ENCODE results near the gene SSR4.

Gene SSR4

DNA sequence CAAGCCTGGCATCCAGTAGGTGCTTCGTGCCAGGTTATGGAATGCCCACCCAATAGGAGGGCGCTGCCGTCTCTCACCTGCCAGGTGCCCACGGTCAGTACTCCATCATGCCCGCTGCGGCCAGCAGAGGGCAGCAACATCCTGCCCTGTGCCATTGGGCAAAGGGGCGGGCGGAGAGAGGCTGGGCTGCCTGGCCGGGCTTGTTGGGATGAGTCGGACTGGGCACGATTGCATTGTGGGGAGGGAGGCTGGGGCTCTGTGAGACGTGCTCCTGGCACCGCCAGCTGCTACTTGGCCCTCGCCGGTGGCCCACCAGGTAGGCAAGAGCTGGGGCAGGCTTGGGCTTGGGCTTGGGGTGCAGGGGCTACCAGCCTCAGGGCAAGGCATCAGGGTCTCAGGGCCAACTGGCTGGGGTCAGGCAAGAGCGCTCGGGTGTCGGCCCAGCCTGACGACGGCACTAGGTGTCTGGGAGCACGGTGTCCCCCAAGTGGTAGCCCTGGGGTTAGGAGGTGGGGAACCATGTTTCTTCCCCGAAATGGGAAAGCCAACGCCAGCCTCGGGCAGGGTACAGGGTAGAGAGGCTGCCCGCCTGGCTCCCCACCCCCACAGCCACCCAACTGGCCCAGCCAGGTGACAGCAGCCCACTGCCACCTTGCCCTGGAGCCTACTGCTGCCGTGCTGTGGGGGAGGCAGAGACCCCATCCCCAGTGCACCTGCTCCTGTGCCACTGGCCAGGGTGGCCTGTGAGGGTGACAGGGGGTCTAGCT is 30.3 kb upstream of the SSR4 start, which contains the start of gene PLXNB3:
TSS of gene PLXNB3 (plus strand) at position 261 of the 767 bp plus-strand sequence. CDS start 1,287 bp downstream, outside the sequence.
- Histone ChIP-seq H3K4me1 (ENCODE audit: insufficient read depth, poor library complexity, severe bottlenecking) (no peaks in the 10 kb centered on the region), H3K36me3 (ENCODE audit: low read depth) (no peaks in the 10 kb centered on the region), H3K27me3 (ENCODE audit: insufficient read depth, poor library complexity, severe bottlenecking) (no peaks in the 10 kb centered on the region), H3K27ac (ENCODE audit: poor library complexity, severe bottlenecking) (peak within 1 kb of the TSS; percentile 75), H3K9me3 (ENCODE audit: severe bottlenecking) (no peaks in the 10 kb centered on the region), H3K4me3 (ENCODE audit: severe bottlenecking) (peak within 1 kb of the TSS; percentile 31)
- TF ChIP-seq, protein P1, sequence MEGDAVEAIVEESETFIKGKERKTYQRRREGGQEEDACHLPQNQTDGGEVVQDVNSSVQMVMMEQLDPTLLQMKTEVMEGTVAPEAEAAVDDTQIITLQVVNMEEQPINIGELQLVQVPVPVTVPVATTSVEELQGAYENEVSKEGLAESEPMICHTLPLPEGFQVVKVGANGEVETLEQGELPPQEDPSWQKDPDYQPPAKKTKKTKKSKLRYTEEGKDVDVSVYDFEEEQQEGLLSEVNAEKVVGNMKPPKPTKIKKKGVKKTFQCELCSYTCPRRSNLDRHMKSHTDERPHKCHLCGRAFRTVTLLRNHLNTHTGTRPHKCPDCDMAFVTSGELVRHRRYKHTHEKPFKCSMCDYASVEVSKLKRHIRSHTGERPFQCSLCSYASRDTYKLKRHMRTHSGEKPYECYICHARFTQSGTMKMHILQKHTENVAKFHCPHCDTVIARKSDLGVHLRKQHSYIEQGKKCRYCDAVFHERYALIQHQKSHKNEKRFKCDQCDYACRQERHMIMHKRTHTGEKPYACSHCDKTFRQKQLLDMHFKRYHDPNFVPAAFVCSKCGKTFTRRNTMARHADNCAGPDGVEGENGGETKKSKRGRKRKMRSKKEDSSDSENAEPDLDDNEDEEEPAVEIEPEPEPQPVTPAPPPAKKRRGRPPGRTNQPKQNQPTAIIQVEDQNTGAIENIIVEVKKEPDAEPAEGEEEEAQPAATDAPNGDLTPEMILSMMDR (IDR thresholded peaks at IDR 0.05; ENCODE audit: poor library complexity, severe bottlenecking) = peak; percentile 82
- peak; percentile 83 for ATAC-seq (ENCODE audit: low read depth)
- peak; percentile 87 for DNase-seq (ENCODE audit: low spot score)

GRCh38 chrX:153764786-153765137 is 29.7 kb upstream of the SSR4 start:
- ATAC-seq (ENCODE audit: low read depth) (no peak), DNase-seq (ENCODE audit: low spot score) (no peak)
- Histone ChIP-seq H3K9me3 (ENCODE audit: severe bottlenecking) (no peaks in the 10 kb centered on the region), H3K27ac (ENCODE audit: poor library complexity, severe bottlenecking) (peak overlapping the region; percentile 75), H3K4me1 (ENCODE audit: insufficient read depth, poor library complexity, severe bottlenecking) (no peaks in the 10 kb centered on the region), H3K36me3 (ENCODE audit: low read depth) (no peaks in the 10 kb centered on the region), H3K27me3 (ENCODE audit: insufficient read depth, poor library complexity, severe bottlenecking) (no peaks in the 10 kb centered on the region), H3K4me3 (ENCODE audit: severe bottlenecking) (peak overlapping the region; percentile 31)
- TF ChIP-seq, protein P1 (IDR thresholded peaks at IDR 0.05; ENCODE audit: poor library complexity, severe bottlenecking) = no peak

DNA sequence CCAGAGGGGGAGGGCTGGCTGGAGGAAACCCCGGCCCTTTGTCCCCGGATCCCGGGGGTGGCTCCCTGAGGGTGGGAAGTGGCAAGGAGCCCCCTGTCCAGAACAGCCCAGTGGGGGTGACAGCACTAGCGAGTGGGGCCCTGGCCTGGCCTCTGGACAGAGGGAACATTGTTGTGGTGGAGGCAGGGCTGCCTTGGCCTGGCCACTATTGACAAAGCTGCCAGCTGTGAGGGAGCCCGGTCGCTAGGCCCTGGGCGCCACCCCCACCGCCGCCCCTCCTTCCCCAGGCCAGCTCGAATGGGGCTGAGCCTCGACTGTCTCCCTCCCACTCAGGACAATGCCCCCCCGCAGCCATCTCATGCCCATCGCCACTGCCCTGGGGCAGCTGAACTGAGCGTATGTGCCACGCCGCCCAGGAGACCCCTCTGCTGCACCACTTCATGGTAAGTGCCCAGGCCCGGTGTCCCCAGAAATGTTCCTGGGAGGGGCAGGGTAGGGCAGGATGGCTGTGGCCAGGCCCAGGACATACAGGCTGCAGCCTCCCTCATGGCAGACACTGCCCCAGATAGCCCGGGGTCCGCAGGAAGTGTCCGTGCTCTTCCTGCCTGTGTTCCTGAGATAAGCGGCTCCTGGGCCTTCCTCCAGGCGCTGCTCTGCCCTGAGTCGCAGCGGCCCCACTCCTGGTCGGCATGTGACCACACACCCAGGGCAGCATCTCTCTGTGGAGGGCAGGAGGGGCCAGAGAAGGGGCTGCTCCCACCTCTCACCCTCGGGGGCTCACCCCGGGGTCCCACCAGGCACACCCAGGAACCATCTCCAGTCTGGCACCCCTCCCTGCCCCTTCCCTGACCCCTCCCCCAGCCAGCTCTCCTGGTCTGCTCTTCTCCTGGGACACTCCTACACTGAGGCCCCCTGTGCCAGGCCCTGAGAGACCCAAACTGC is 29.1 kb upstream of the SSR4 start:
- peak overlapping the region; percentile 31 for H3K4me3 ChIP-seq (ENCODE audit: severe bottlenecking)
- TF ChIP-seq, protein P1 (IDR thresholded peaks at IDR 0.05; ENCODE audit: poor library complexity, severe bottlenecking) = no peak
- no peaks in the 10 kb centered on the region for H3K9me3 ChIP-seq (ENCODE audit: severe bottlenecking)
- H3K27me3 ChIP-seq (ENCODE audit: insufficient read depth, poor library complexity, severe bottlenecking) = no peaks in the 10 kb centered on the region
- H3K36me3 ChIP-seq (ENCODE audit: low read depth) = no peaks in the 10 kb centered on the region
- DNase-seq (ENCODE audit: low spot score) = peak; percentile 33
- ATAC-seq (ENCODE audit: low read depth) = peak; percentile 23
- H3K4me1 ChIP-seq (ENCODE audit: insufficient read depth, poor library complexity, severe bottlenecking) = no peaks in the 10 kb centered on the region
- H3K27ac ChIP-seq (ENCODE audit: poor library complexity, severe bottlenecking) = peak overlapping the region; percentile 75

DNA sequence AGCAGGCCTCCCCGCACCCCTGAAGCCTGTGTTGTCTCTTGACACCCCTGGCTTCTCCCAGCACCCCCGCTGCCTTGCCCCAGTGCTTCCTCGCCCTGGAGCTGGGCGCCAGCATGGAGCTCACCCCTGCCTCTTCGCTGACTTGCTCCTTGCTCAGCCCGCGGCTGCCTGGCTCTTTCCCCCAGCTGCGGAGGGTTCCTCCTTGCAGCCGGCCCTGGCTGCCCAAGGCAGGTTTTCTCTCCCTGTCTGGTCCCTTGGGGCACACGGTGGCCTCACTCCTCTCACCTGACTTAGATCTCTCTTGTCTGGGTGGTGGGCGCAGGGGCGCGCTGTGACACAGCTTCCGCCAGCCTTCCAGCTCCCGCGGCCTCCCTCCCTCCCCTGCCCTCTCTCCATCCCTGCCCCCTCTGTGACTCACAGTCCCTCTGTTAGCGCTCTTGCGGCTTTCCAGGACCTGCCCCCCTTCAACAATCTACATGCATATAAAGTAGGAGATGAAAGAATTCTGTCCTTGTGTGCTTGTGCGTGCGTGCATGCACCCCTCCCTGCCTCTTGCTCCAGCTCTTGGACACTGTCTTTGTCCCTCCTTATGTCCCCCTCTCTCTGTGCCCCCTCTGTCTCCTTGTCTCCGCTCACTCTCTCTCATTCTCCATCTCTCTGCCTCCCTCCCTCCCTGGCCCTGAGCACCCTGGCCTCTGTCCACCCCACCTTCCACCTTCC is 28.2 kb upstream of the SSR4 start:
- peak overlapping the region; percentile 31 for H3K4me3 ChIP-seq (ENCODE audit: severe bottlenecking)
- H3K4me1 ChIP-seq (ENCODE audit: insufficient read depth, poor library complexity, severe bottlenecking) = no peaks in the 10 kb centered on the region
- H3K9me3 ChIP-seq (ENCODE audit: severe bottlenecking) = no peaks in the 10 kb centered on the region
- peak; percentile 71 for ATAC-seq (ENCODE audit: low read depth)
- TF ChIP-seq, protein P1 (IDR thresholded peaks at IDR 0.05; ENCODE audit: poor library complexity, severe bottlenecking) = no peak
- peak overlapping the region; percentile 75 for H3K27ac ChIP-seq (ENCODE audit: poor library complexity, severe bottlenecking)
- peak; percentile 56 for DNase-seq (ENCODE audit: low spot score)
- H3K27me3 ChIP-seq (ENCODE audit: insufficient read depth, poor library complexity, severe bottlenecking) = no peaks in the 10 kb centered on the region
- H3K36me3 ChIP-seq (ENCODE audit: low read depth) = no peaks in the 10 kb centered on the region

Data from RWPE2 (cell line).